GM23248 (cell line): ENCODE measurements around the gene LEAP2. TPM values are rescaled to one million over a fixed set of nuclear protein-coding genes. Genes with fewer than 3 reads are reported as not detected.

Experiments
- DNase-seq: peaks from one replicate; pipeline ENCODE4 v3.0.0-alpha.2; 2015
- H2AFZ ChIP-seq: fragments of 200-600 bp; sonication (generic); 2 replicates; pipeline ENCODE4 v1.6.1; 2016; ENCODE audit warnings: antibody characterized with exemption
- H3F3A ChIP-seq: fragments of 200-600 bp; sonication (generic); 2 replicates; pipeline ENCODE4 v1.6.1; 2016; ENCODE audit warnings: mild to moderate bottlenecking, antibody characterized with exemption, mixed run types; ENCODE audit not compliant: insufficient read depth
- H3K27ac ChIP-seq: fragments of 200-600 bp; sonication (generic); 2 replicates; pipeline ENCODE4 v1.5.1; 2016; ENCODE audit warnings: mild to moderate bottlenecking
- H3K27me3 ChIP-seq: fragments of 200-600 bp; sonication (generic); replicated peaks from 2 replicates; pipeline ENCODE4 v1.6.1; 2016; ENCODE audit warnings: mild to moderate bottlenecking; ENCODE audit not compliant: insufficient read depth
- H3K36me3 ChIP-seq: fragments of 200-600 bp; sonication (generic); 2 replicates; pipeline ENCODE4 v1.6.1; 2016; ENCODE audit warnings: low read depth, mild to moderate bottlenecking
- H3K4me1 ChIP-seq: fragments of 200-600 bp; sonication (generic); 2 replicates; pipeline ENCODE4 v1.6.1; 2016; ENCODE audit warnings: mild to moderate bottlenecking; ENCODE audit not compliant: insufficient read depth
- H3K4me2 ChIP-seq: fragments of 200-600 bp; sonication (generic); one replicate; pipeline ENCODE4 v1.6.1; 2016; ENCODE audit warnings: mild to moderate bottlenecking; ENCODE audit not compliant: unreplicated experiment
- H3K4me3 ChIP-seq: fragments of 200-600 bp; sonication (generic); 2 replicates; pipeline ENCODE4 v1.5.1; 2016; ENCODE audit warnings: mild to moderate bottlenecking
- H3K79me2 ChIP-seq: fragments of 200-600 bp; sonication (generic); 2 replicates; pipeline ENCODE4 v1.6.1; 2016; ENCODE audit warnings: mild to moderate bottlenecking; ENCODE audit not compliant: insufficient read depth
- H3K9ac ChIP-seq: fragments of 200-600 bp; sonication (generic); 2 replicates; pipeline ENCODE4 v1.6.1; 2016; ENCODE audit warnings: mild to moderate bottlenecking
- H3K9me2 ChIP-seq: fragments of 200-600 bp; sonication (generic); 2 replicates; pipeline ENCODE4 v1.6.1; 2016; ENCODE audit warnings: mixed run types, mild to moderate bottlenecking, moderate library complexity; ENCODE audit not compliant: insufficient read depth
- H3K9me3 ChIP-seq: fragments of 200-600 bp; sonication (generic); one replicate; pipeline ENCODE4 v1.6.1; 2017; ENCODE audit warnings: low read depth
- H4K20me1 ChIP-seq: fragments of 200-600 bp; sonication (generic); 2 replicates; pipeline ENCODE4 v1.6.0; 2016; ENCODE audit not compliant: insufficient read depth
- EZH2 ChIP-seq: fragments of 200-600 bp; sonication (generic); IDR thresholded peaks from 2 replicates; pipeline ENCODE4 v1.6.1; 2018; ENCODE audit warnings: antibody characterized with exemption, mild to moderate bottlenecking; ENCODE audit not compliant: insufficient read depth, poor library complexity, severe bottlenecking
- EZH2phosphoT487 ChIP-seq: fragments of 200-600 bp; sonication (generic); IDR thresholded peaks from 2 replicates; pipeline ENCODE4 v1.6.1; 2018; ENCODE audit warnings: antibody characterized with exemption, moderate library complexity, mild to moderate bottlenecking, low read depth; ENCODE audit not compliant: insufficient read depth
- WGBS, 2 experiments: methylation state at CpG; one replicate each; pipeline ENCODE4 v1.1.6; 2015 to 2017; ENCODE audit warnings: low lambda C conversion rate in 2 of 2, low coverage in 1 of 2; ENCODE audit errors: missing lambda C conversion rate in 2 of 2; 5-methylcytosine and 5-hydroxymethylcytosine counted together
- in situ Hi-C: fragments of 300-500 bp; cut with MboI; formaldehyde crosslinking; loops from 2 replicates; pipeline ENCODE4 v1.15.0; 2020
- polyA plus RNA-seq: library from polyadenylated mRNA; unstranded; fragments of >200 nt; fragmentation: Nextera tagmentation; extraction: Ambion mirVana; gene quantifications from 2 replicates; pipeline ENCODE4 v1.2.1, GENCODE V29; 2016
- small RNA-seq: library from RNA; depleted of rRNA; stranded (forward); fragments of <200 nt; gene quantifications from one replicate; pipeline ENCODE3, GENCODE V24; 2014; ENCODE audit warnings: low read depth, low replicate concordance
- total RNA-seq: library from RNA; depleted of rRNA; stranded (reverse); fragments of >200 nt; shearing (Covaris generic); gene quantifications from 2 replicates; pipeline ENCODE4 v1.2.3, GENCODE V29; 2014; rRNA removed

LEAP2 gene
- total and polyA plus RNA-seq, 2 experiments from 2014 or later: 0.33 TPM; not detected in 1

GRCh38 chr5:132916086-132916485 is 42.6 kb downstream of the LEAP2 start:
- H3K79me2 ChIP-seq: peaks cover 100% of the 10 kb centered on the region
- no peaks in the 10 kb centered on the region for H3K9me3 ChIP-seq
- no peak for DNase-seq
- no peaks in the 10 kb centered on the region for H3K9me2 ChIP-seq
- H3K9ac ChIP-seq: no peak overlapping the region
- H3K4me3 ChIP-seq: no peak overlapping the region
- peaks cover 3% of the 10 kb centered on the region; the same call in 1 of the 2 replicates for H4K20me1 ChIP-seq
- no peak overlapping the region for H2AFZ ChIP-seq
- peaks cover 12% of the 10 kb centered on the region; the same call in 1 of the 2 replicates for H3F3A ChIP-seq
- WGBS, 2 experiments: 98 to 99% methylated on average over 3 of the region's 3 CpGs
- no peak overlapping the region for H3K27ac ChIP-seq
- H3K4me2 ChIP-seq: no peak overlapping the region
- in situ Hi-C loops: no loop called here
- TF ChIP-seq EZH2phosphoT487 (no peak), EZH2 (no peak)
- no peaks in the 10 kb centered on the region; the same call in 1 of the 2 replicates for H3K4me1 ChIP-seq
- H3K36me3 ChIP-seq: peaks cover 47% of the 10 kb centered on the region
- H3K27me3 ChIP-seq: no peaks in the 10 kb centered on the region

Small RNA genes lying within 50 kb of the gene (small RNA-seq; reads per million reads assigned to genes)
- gene RNA5SP192: not detected

Other genes starting within 250 kb of the LEAP2 start
- gene IL13, start 215.5 kb upstream of the LEAP2 start, total RNA-seq: not detected in 2 replicates
- gene IL13, start 215.5 kb upstream of the LEAP2 start, polyA plus RNA-seq: not detected in 2 replicates
- not detected in 2 replicates for gene IL4, start 199.7 kb upstream of the LEAP2 start, total RNA-seq
- 0.34 TPM in 1 of 2 replicates, not detected in the other for gene IL4, start 199.7 kb upstream of the LEAP2 start, polyA plus RNA-seq
- 6.8 TPM in 2 replicates for gene KIF3A, start 136.1 kb upstream of the LEAP2 start, total RNA-seq
- 13.9 and 18.8 TPM in 2 replicates for gene KIF3A, start 136.1 kb upstream of the LEAP2 start, polyA plus RNA-seq
- gene CCNI2, start 126.2 kb upstream of the LEAP2 start, total RNA-seq: not detected in 2 replicates
- gene CCNI2, start 126.2 kb upstream of the LEAP2 start, polyA plus RNA-seq: 0.51 and 0.73 TPM in 2 replicates
- gene SEPTIN8, start 96.4 kb upstream of the LEAP2 start, total RNA-seq: 36.5 and 41.9 TPM in 2 replicates
- 26.9 and 28.8 TPM in 2 replicates for gene SEPTIN8, start 96.4 kb upstream of the LEAP2 start, polyA plus RNA-seq
- gene SOWAHA, start 60.4 kb upstream of the LEAP2 start, total RNA-seq: not detected in 2 replicates
- gene SOWAHA, start 60.4 kb upstream of the LEAP2 start, polyA plus RNA-seq: not detected in 2 replicates
- gene SHROOM1, start 43.0 kb upstream of the LEAP2 start, total RNA-seq: 9.9 and 13.2 TPM in 2 replicates
- gene SHROOM1, start 43.0 kb upstream of the LEAP2 start, polyA plus RNA-seq: 3.8 and 3.9 TPM in 2 replicates
- gene GDF9, start 7.2 kb upstream of the LEAP2 start, total RNA-seq: 0.32 TPM in 1 of 2 replicates, not detected in the other
- gene GDF9, start 7.2 kb upstream of the LEAP2 start, polyA plus RNA-seq: not detected in 2 replicates
- gene UQCRQ, start 7.0 kb upstream of the LEAP2 start, total RNA-seq: 77.9 and 138 TPM in 2 replicates
- gene UQCRQ, start 7.0 kb upstream of the LEAP2 start, polyA plus RNA-seq: 1,006 and 1,056 TPM in 2 replicates
- 47.3 and 51.9 TPM in 2 replicates for gene AFF4, start 90.0 kb downstream of the LEAP2 start, total RNA-seq
- 38.3 and 41.7 TPM in 2 replicates for gene AFF4, start 90.0 kb downstream of the LEAP2 start, polyA plus RNA-seq
- gene ZCCHC10, start 152.9 kb downstream of the LEAP2 start, total RNA-seq: 9.5 and 13.0 TPM in 2 replicates
- gene ZCCHC10, start 152.9 kb downstream of the LEAP2 start, polyA plus RNA-seq: 22.6 and 23.1 TPM in 2 replicates
- gene HSPA4, start 178.3 kb downstream of the LEAP2 start, total RNA-seq: 101 and 123 TPM in 2 replicates
- gene HSPA4, start 178.3 kb downstream of the LEAP2 start, polyA plus RNA-seq: 105 and 111 TPM in 2 replicates